Measurements from ENCODE around the gene KRCC1. TPM values are rescaled to one million over a fixed set of nuclear protein-coding genes. Genes with fewer than 3 reads are reported as not detected.

Gene KRCC1
- total and polyA plus RNA-seq, 9 of the 15 experiments (the other 6 are each of a cell fraction or from before 2014, with no cell fraction given), result 1.9 to 6.0 (median 2.2) TPM

- TF ChIP-seq CC2D1A (IDR thresholded peaks at IDR 0.05) (no peak), ZNF277 (CRISPR knock-in tag; IDR thresholded peaks at IDR 0.05; ENCODE audit: borderline replicate concordance) (no peak), BRF2 (IDR thresholded peaks at IDR 0.05; ENCODE audit: borderline replicate concordance, insufficient read depth, insufficient read length) (no peak), ZNF347 (CRISPR knock-in tag; IDR thresholded peaks at IDR 0.05; ENCODE audit: low read depth) (no peak), CBFA2T2 (conservative IDR thresholded peaks at IDR 0.05) (peak; percentile 36), HMG20B (CRISPR knock-in tag; IDR thresholded peaks at IDR 0.05) (no peak), EWSR1 (IDR thresholded peaks at IDR 0.05; ENCODE audit: borderline replicate concordance, low read depth, partially characterized antibody) (no peak), KLF16 (IDR thresholded peaks at IDR 0.05) (no peak), HBP1 (CRISPR knock-in tag; IDR thresholded peaks at IDR 0.05) (no peak), FOXA3 (CRISPR knock-in tag; conservative IDR thresholded peaks at IDR 0.05 in 1 of 2, IDR thresholded peaks at IDR 0.05 in 1 of 2) (no peak), SOX6 (IDR thresholded peaks at IDR 0.05) (peak; percentile 89), ZNF143 (CRISPR knock-in tag; IDR thresholded peaks at IDR 0.05) (no peak), MBD2 (IDR thresholded peaks at IDR 0.05; ENCODE audit: borderline replicate concordance, low read depth) (no peak), ZNF57 (CRISPR knock-in tag; IDR thresholded peaks at IDR 0.05) (no peak), BDP1 (IDR thresholded peaks at IDR 0.05; ENCODE audit: insufficient read depth, insufficient read length) (no peak), ZNF184 (CRISPR knock-in tag; IDR thresholded peaks at IDR 0.05) (no peak), SMARCE1 (IDR thresholded peaks at IDR 0.05) (peak; percentile 54; the same call in 1 of the 2 replicates), HSF4 (CRISPR knock-in tag; IDR thresholded peaks at IDR 0.05; ENCODE audit: borderline replicate concordance) (no peak), FOSL1 (tag; conservative IDR thresholded peaks at IDR 0.05) (peak; percentile 83), ZNF311 (CRISPR knock-in tag; IDR thresholded peaks at IDR 0.05) (no peak), ZZZ3 (IDR thresholded peaks at IDR 0.05) (no peak), ZNF639 (CRISPR knock-in tag; conservative IDR thresholded peaks at IDR 0.05 in 1 of 2, IDR thresholded peaks at IDR 0.05 in 1 of 2) (0 out of 4 replicates have a peak, but pooled peaks of 1 of the 2 experiments have one; percentile 20), GMEB1 (CRISPR knock-in tag; IDR thresholded peaks at IDR 0.05) (no peak), NFE2 (IDR thresholded peaks at IDR 0.05; ENCODE audit: low read depth) (no peak)
Measured at GRCh38 chr2:88061295-88061694, 5.7 kb upstream of the KRCC1 start (continued).
